Measurements from ENCODE around the gene PXMP4. TPM values are rescaled to one million over a fixed set of nuclear protein-coding genes. Genes with fewer than 3 reads are reported as not detected.
A peak's percentile ranks its signal among the peaks of the same experiment; 100 is the strongest.

PXMP4 gene
- total RNA-seq (1 to 10 TPM; 3.6 to 4.1 TPM), total RNA-seq (1.7 to 37.0 (median 12.8) reads per million in 172 experiments)
- polyA plus RNA-seq (2013, experiment 1 of 2) = 6.8 TPM
- 6.8 TPM for polyA plus RNA-seq (2013, experiment 2 of 2)

GRCh38 chr20:33719989-33720709, at the start of gene PXMP4:
TSS of gene PXMP4 (minus strand) at chr20:33720310. CDS start at chr20:33720207, 103 bp downstream.
- peaks cover 18% of the 10 kb centered on the region for H3K4me1 Mint-ChIP-seq (ENCODE audit: low read depth)
- ChIA-PET POLR2A (interaction anchor here (0.6 to 3.1 kb wide), 24 partner anchors 9 to 1899 kb away, joined by 3 to 53 read pairs (median 6); partner anchors contain the start of genes ACTL10, C20orf144, CBFA2T2 and CDK5RAP1), CTCF (interaction anchor here (0.6 to 3.0 kb wide), 3 partner anchors 9 to 53 kb away, joined by 3 to 19 read pairs (median 14); partner anchors contain the start of genes ACTL10 and ZNF341)
- H3K9me3 Mint-ChIP-seq = no peaks in the 10 kb centered on the region
- H3K27me3 Mint-ChIP-seq = no peaks in the 10 kb centered on the region
- intact Hi-C loops (cut with DNase I, micrococcal nuclease) = loop anchor here (1.0 to 10.0 kb wide), 6 partner anchors 12 to 313 kb away; partner anchors contain the start of genes CHMP4B (in 2 of the 2) and E2F1 (in 1 of the 2)
- Histone ChIP-seq H3K27me3 (ENCODE audit: control insufficient read depth in 1 of 2, insufficient read depth in 2 of 2, low read length in 2 of 2) (no peaks in the 10 kb centered on the region), H3K36me3 (ENCODE audit: insufficient read depth, low read length) (no peaks in the 10 kb centered on the region), H3K4me3 (ENCODE audit: low read length) (peak within 1 kb of the TSS; percentile 66), H3K27ac (ENCODE audit: low read depth in 1 of 2, low read length in 2 of 2) (peak within 1 kb of the TSS; percentile 2 to 72), H3K9me3 (ENCODE audit: control insufficient read depth in 1 of 2, insufficient read depth in 1 of 2, low read length in 2 of 2) (no peaks in the 10 kb centered on the region), H3K4me1 (ENCODE audit: insufficient read depth, low read length) (peaks cover 20% of the 10 kb centered on the region)
- H3K36me3 Mint-ChIP-seq (ENCODE audit: low read depth) = peaks cover 12% of the 10 kb centered on the region
- H3K4me3 Mint-ChIP-seq = peak within 1 kb of the TSS; percentile 83
- H3K27ac Mint-ChIP-seq = peak within 1 kb of the TSS; percentile 60
- TF ChIP-seq CTCF (IDR thresholded peaks at IDR 0.05) = peak; percentile 13
- DNase-seq (peak; percentile 68 to 97 (median 82)), ATAC-seq (ENCODE audit: poor library complexity) (peak; percentile 94)

GRCh38 chr20:33769043-33769442, 48.9 kb upstream of the PXMP4 start:
- Mint-ChIP-seq H3K27ac (no peak overlapping the region), H3K4me3 (no peak overlapping the region), H3K4me1 (ENCODE audit: low read depth) (no peaks in the 10 kb centered on the region), H3K9me3 (no peaks in the 10 kb centered on the region), H3K36me3 (ENCODE audit: low read depth) (peaks cover 30% of the 10 kb centered on the region), H3K27me3 (no peaks in the 10 kb centered on the region)
- no peak for TF ChIP-seq CTCF (IDR thresholded peaks at IDR 0.05)
- Histone ChIP-seq H3K4me3 (ENCODE audit: low read length) (no peak overlapping the region), H3K9me3 (ENCODE audit: control insufficient read depth in 1 of 2, insufficient read depth in 1 of 2, low read length in 2 of 2) (no peaks in the 10 kb centered on the region), H3K36me3 (ENCODE audit: insufficient read depth, low read length) (peaks cover 4% of the 10 kb centered on the region), H3K27ac (ENCODE audit: low read depth in 1 of 2, low read length in 2 of 2) (no peak overlapping the region), H3K27me3 (ENCODE audit: control insufficient read depth in 1 of 2, insufficient read depth in 2 of 2, low read length in 2 of 2) (no peaks in the 10 kb centered on the region), H3K4me1 (ENCODE audit: insufficient read depth, low read length) (no peaks in the 10 kb centered on the region)
- DNase-seq = no peak
- ChIA-PET CTCF (interaction anchor here (0.5 kb wide), 1 partner anchor 151 kb away, joined by 4 read pairs; no protein-coding TSS in a partner anchor), POLR2A (no interaction called here)
- ATAC-seq (ENCODE audit: poor library complexity) = no peak
- intact Hi-C loops (cut with DNase I, micrococcal nuclease) = no loop called here

- CTCF ChIA-PET = no interaction called here
- Histone ChIP-seq H3K4me3 (ENCODE audit: low read length) (no peak overlapping the region), H3K36me3 (ENCODE audit: insufficient read depth, low read length) (peaks cover 4% of the 10 kb centered on the region), H3K27ac (ENCODE audit: low read depth in 1 of 2, low read length in 2 of 2) (no peak overlapping the region), H3K9me3 (ENCODE audit: control insufficient read depth in 1 of 2, insufficient read depth in 1 of 2, low read length in 2 of 2) (no peaks in the 10 kb centered on the region), H3K27me3 (ENCODE audit: control insufficient read depth in 1 of 2, insufficient read depth in 2 of 2, low read length in 2 of 2) (no peaks in the 10 kb centered on the region), H3K4me1 (ENCODE audit: insufficient read depth, low read length) (no peaks in the 10 kb centered on the region)
- no peak for TF ChIP-seq CTCF (IDR thresholded peaks at IDR 0.05)
- no peak overlapping the region for H3K27ac Mint-ChIP-seq
- no peak for ATAC-seq (ENCODE audit: poor library complexity)
- H3K27me3 Mint-ChIP-seq = no peaks in the 10 kb centered on the region
- no peak overlapping the region for H3K4me3 Mint-ChIP-seq
- H3K9me3 Mint-ChIP-seq = no peaks in the 10 kb centered on the region
- POLR2A ChIA-PET = no interaction called here
- no peaks in the 10 kb centered on the region for H3K4me1 Mint-ChIP-seq (ENCODE audit: low read depth)
- intact Hi-C loops (cut with DNase I, micrococcal nuclease) = no loop called here
- DNase-seq = no peak
- H3K36me3 Mint-ChIP-seq (ENCODE audit: low read depth) = peaks cover 32% of the 10 kb centered on the region
Measured at GRCh38 chr20:33767777-33768138, 47.6 kb upstream of the PXMP4 start.
